B cell (primary cell): ENCODE measurements around the gene BACH2. TPM values are rescaled to one million over a fixed set of nuclear protein-coding genes. Genes with fewer than 3 reads are reported as not detected.

ENCODE experiments used
- ATAC-seq: fragments of 200-7000 bp; cut with Tn5 transposase; one replicate; pipeline ENCODE4 v1.10.0; 2021; ENCODE audit warnings: low read depth, mild to moderate bottlenecking, moderate number of reproducible peaks, moderate library complexity
- CTCF ChIA-PET: fragments of 350-600 bp; sonication (Branson Sonifier 250); formaldehyde crosslinking; loops from one replicate; lab custom pipeline; 2021; ENCODE audit warnings: antibody characterized with exemption, inconsistent platforms; lab: Charles Lee
- POLR2A ChIA-PET: fragments of 350-600 bp; sonication (Branson Sonifier 250); formaldehyde crosslinking; loops from one replicate; lab custom pipeline; 2021; ENCODE audit warnings: antibody characterized with exemption; lab: Charles Lee
- DNase-seq: peaks from one replicate; pipeline ENCODE4 v3.0.0; 2013
- H2AFZ ChIP-seq: 2 replicates; pipeline ENCODE4 v1.6.1; 2012; ENCODE audit warnings: mild to moderate bottlenecking, low read depth, low read length; ENCODE audit not compliant: insufficient read depth, poor library complexity, severe bottlenecking
- H3K27ac ChIP-seq, 2 donors: 1 replicate in 1 of 2; 2 replicates in 1 of 2; pipeline ENCODE4 v1.5.1; 2012 to 2013; ENCODE audit warnings: low read length in 2 of 2, mild to moderate bottlenecking in 2 of 2, moderate library complexity in 1 of 2
- H3K27me3 ChIP-seq, 4 experiments: fragments of 200-600 bp in 1 of 4; sonication (generic) in 1 of 4; replicated peaks in 1 of 4; 1 replicate in 2 of 4; 2 replicates in 2 of 4; pipeline versions ENCODE4 v1.6.1 to v1.7.0; 2013 to 2016; ENCODE audit warnings: low read length in 3 of 4, mild to moderate bottlenecking in 2 of 4, mixed read lengths in 1 of 4, moderate library complexity in 1 of 4; ENCODE audit not compliant: insufficient read depth in 4 of 4, control insufficient read depth in 3 of 4; ENCODE audit errors: control extremely low read depth in 1 of 4
- H3K36me3 ChIP-seq, 2 experiments: replicated peaks in 1 of 2; 1 replicate in 1 of 2; 2 replicates in 1 of 2; pipeline versions ENCODE4 v1.6.1 to v1.7.1; 2013; ENCODE audit warnings: low read length in 1 of 2; ENCODE audit not compliant: insufficient read depth in 2 of 2, control insufficient read depth in 1 of 2; ENCODE audit errors: control extremely low read depth in 1 of 2, extremely low read depth in 1 of 2
- H3K4me1 ChIP-seq, 2 donors: fragments of 200-600 bp in 1 of 2; sonication (generic) in 1 of 2; 1 replicate in 1 of 2; 2 replicates in 1 of 2; pipeline versions ENCODE4 v1.5.1 to v1.6.1; 2013 to 2017; ENCODE audit warnings: low read length in 2 of 2; ENCODE audit not compliant: control insufficient read depth in 2 of 2, insufficient read depth in 2 of 2
- H3K4me2 ChIP-seq: replicated peaks from 2 replicates; pipeline ENCODE3; 2012; ENCODE audit warnings: mild to moderate bottlenecking, low read depth, low read length; ENCODE audit not compliant: poor library complexity, severe bottlenecking
- H3K4me3 ChIP-seq, 5 experiments: fragments of 200-600 bp in 1 of 5; sonication (generic) in 1 of 5; 1 replicate in 3 of 5; 2 replicates in 2 of 5; pipeline versions ENCODE4 v1.5.1 to v1.7.0; 2011 to 2016; ENCODE audit warnings: low read length in 4 of 5, mild to moderate bottlenecking in 4 of 5, low read depth in 2 of 5, control low read depth in 1 of 5, moderate library complexity in 1 of 5; ENCODE audit not compliant: insufficient read depth in 1 of 5; ENCODE audit errors: control extremely low read depth in 1 of 5, extremely low read depth in 1 of 5
- H3K79me2 ChIP-seq: fragments of 200-600 bp; sonication (generic); one replicate; pipeline ENCODE4 v1.6.0; 2016; ENCODE audit warnings: low read length; ENCODE audit not compliant: control insufficient read depth, insufficient read depth
- H3K9ac ChIP-seq: fragments of 200-600 bp; sonication (generic); 2 replicates; pipeline ENCODE4 v1.6.1; 2017; ENCODE audit warnings: mild to moderate bottlenecking, low read length, moderate library complexity
- H3K9me3 ChIP-seq, 3 donors: one replicate each; pipeline versions ENCODE4 v1.6.1 to v1.7.1; 2013; ENCODE audit warnings: low read length in 2 of 3; ENCODE audit not compliant: control insufficient read depth in 2 of 3, insufficient read depth in 1 of 3; ENCODE audit errors: control extremely low read depth in 1 of 3
- H4K20me1 ChIP-seq: 2 replicates; pipeline ENCODE4 v1.6.0; 2012; ENCODE audit warnings: mild to moderate bottlenecking, low read length; ENCODE audit not compliant: insufficient read depth, control insufficient read depth, poor library complexity, severe bottlenecking
- H3K27ac Mint-ChIP-seq: one replicate; pipeline ENCODE4 v1.8.0; 2021; ENCODE audit warnings: mixed read lengths
- H3K27me3 Mint-ChIP-seq: one replicate; pipeline ENCODE4 v1.8.0; 2021; ENCODE audit warnings: mixed read lengths
- H3K4me1 Mint-ChIP-seq: one replicate; pipeline ENCODE4 v1.8.0; 2021; ENCODE audit warnings: mixed read lengths
- H3K4me3 Mint-ChIP-seq: one replicate; pipeline ENCODE4 v1.8.0; 2021; ENCODE audit warnings: mixed read lengths
- H3K9me3 Mint-ChIP-seq: one replicate; pipeline ENCODE4 v1.8.0; 2022; ENCODE audit warnings: mixed read lengths; ENCODE audit not compliant: insufficient read depth
- CTCF ChIP-seq: fragments of 200-600 bp; IDR thresholded peaks from one replicate; pipeline ENCODE4 v1.8.0; 2022; ENCODE audit warnings: antibody characterized with exemption, mild to moderate bottlenecking
- EZH2 ChIP-seq: IDR thresholded peaks from 2 replicates; pipeline ENCODE4 v1.6.1; 2012; ENCODE audit warnings: borderline replicate concordance, low read depth, mild to moderate bottlenecking, moderate library complexity, low read length; ENCODE audit not compliant: insufficient read depth, poor library complexity, severe bottlenecking
- WGBS: methylation state at CpG from one replicate; pipeline ENCODE4 v1.1.5; 2013; ENCODE audit warnings: missing lambda C conversion rate; ENCODE audit not compliant: insufficient coverage; 5-methylcytosine and 5-hydroxymethylcytosine counted together
- intact Hi-C: fragments of 100-400 bp; cut with micrococcal nuclease; formaldehyde crosslinking; loops from one replicate; pipeline ENCODE4 v1.10.0; 2022
- polyA plus RNA-seq: library from polyadenylated mRNA; depleted of rRNA; stranded (reverse); fragments of >200 nt; gene quantifications from 2 replicates; pipeline ENCODE4 v1.2.3, GENCODE V29; 2012
- total RNA-seq, 2 donors: library from RNA; stranded (reverse); fragments of 120-200 nt in 1 of 2; gene quantifications; 1 replicate in 1 of 2; 2 replicates in 1 of 2; pipeline versions ENCODE4 v1.2.3 to v1.2.4, GENCODE V29; 2013 to 2022

Gene BACH2
- total and polyA plus RNA-seq, 2 donors (not counting 1 experiment from before 2014, with no cell fraction given): 41.1 to 235 TPM

GRCh38 chr6:90078513-90079289 lies 217.9 kb downstream of the BACH2 start:
- intact Hi-C loops: loop anchor here (2.0 to 5.0 kb wide), 2 partner anchors 18 to 36 kb away; no protein-coding TSS in a partner anchor
- H3K4me2 ChIP-seq: peak overlapping the region; percentile 59
- ChIA-PET CTCF (interaction anchor here (0.8 to 1.2 kb wide), 2 partner anchors 112 to 138 kb away, joined by 3 read pairs; no protein-coding TSS in a partner anchor), POLR2A (no interaction called here)
- H4K20me1 ChIP-seq: peaks cover 89% of the 10 kb centered on the region
- peak; percentile 30 for DNase-seq
- ATAC-seq: no peak
- H3K79me2 ChIP-seq: peaks cover 100% of the 10 kb centered on the region
- H3K36me3 ChIP-seq: peaks cover 1 to 15% of the 10 kb centered on the region in 2 experiments
- H3K9me3 ChIP-seq: no peaks in the 10 kb centered on the region
- peaks cover 91% of the 10 kb centered on the region for H3K4me1 Mint-ChIP-seq
- H3K27me3 Mint-ChIP-seq: no peaks in the 10 kb centered on the region
- H3K4me3 ChIP-seq: peak overlapping the region in 2 of 5 experiments; percentile 45 to 48
- H2AFZ ChIP-seq: no peak overlapping the region
- H3K27ac Mint-ChIP-seq: peak overlapping the region; percentile 90
- peak overlapping the region in 1 of 2 donors; percentile 52 for H3K27ac ChIP-seq
- no peaks in the 10 kb centered on the region for H3K27me3 ChIP-seq
- H3K9me3 Mint-ChIP-seq: no peaks in the 10 kb centered on the region
- H3K9ac ChIP-seq: peak overlapping the region; percentile 59
- peaks cover 54 to 65% of the 10 kb centered on the region in 2 donors for H3K4me1 ChIP-seq
- H3K4me3 Mint-ChIP-seq: peak overlapping the region; percentile 90
- WGBS: 65% methylated on average over 8 of the region's 10 CpGs
- TF ChIP-seq CTCF: no peak
- no peak for TF ChIP-seq EZH2
